IMR-90 (cell line): ENCODE data around the gene PUM2. TPM values are rescaled to one million over a fixed set of nuclear protein-coding genes. Genes with fewer than 3 reads are reported as not detected.

Experiments
- ATAC-seq: fragments of 200-7000 bp; cut with Tn5 transposase; 2 replicates; pipeline ENCODE4 v1.9.1; 2020; ENCODE audit warnings: low read depth, mild to moderate bottlenecking, moderate library complexity
- BruUV-seq: library from RNA; stranded (reverse); fragments of 400-500 nt; replicated peaks from 2 replicates; lab custom pipeline; 2021; lab: Mats Ljungman, UMichigan
- CTCF ChIA-PET: fragments of 300-600 bp; formaldehyde crosslinking; extraction: SDS; loops from one replicate; lab custom pipeline; 2021; ENCODE audit warnings: antibody characterized with exemption; lab: Yijun Ruan, JAX
- POLR2A ChIA-PET: fragments of 300-600 bp; sonication (Branson Sonifier 250); formaldehyde crosslinking; loops from one replicate; lab custom pipeline; 2022; ENCODE audit warnings: antibody characterized with exemption; ENCODE audit not compliant: unreplicated experiment; lab: Charles Lee
- DNase-seq: peaks from one replicate; pipeline ENCODE4 v3.0.0; 2013
- H2AFZ ChIP-seq: replicated peaks from 2 replicates; pipeline ENCODE3; 2013; ENCODE audit warnings: low read length, mild to moderate bottlenecking; ENCODE audit not compliant: poor library complexity
- H2AK5ac ChIP-seq: 2 replicates; pipeline ENCODE4 v1.6.1; 2013; ENCODE audit warnings: low read depth, low read length, inconsistent platforms
- H2AK9ac ChIP-seq: replicated peaks from 2 replicates; pipeline ENCODE3; 2013; ENCODE audit warnings: mild to moderate bottlenecking, low read depth, low read length, moderate library complexity; ENCODE audit not compliant: poor library complexity
- H2BK120ac ChIP-seq: 2 replicates; pipeline ENCODE4 v1.6.1; 2013; ENCODE audit warnings: low read depth, low read length, inconsistent platforms
- H2BK15ac ChIP-seq: 3 replicates; pipeline ENCODE4 v1.6.1; 2013; ENCODE audit warnings: low read depth, low read length, inconsistent platforms
- H2BK20ac ChIP-seq: 2 replicates; pipeline ENCODE4 v1.6.1; 2013; ENCODE audit warnings: low read depth, mild to moderate bottlenecking, inconsistent platforms, low read length, moderate library complexity
- H2BK5ac ChIP-seq: 2 replicates; pipeline ENCODE4 v1.6.1; 2013; ENCODE audit warnings: mild to moderate bottlenecking, low read depth, low read length, inconsistent platforms; ENCODE audit not compliant: poor library complexity, severe bottlenecking
- H3K14ac ChIP-seq: replicated peaks from 2 replicates; pipeline ENCODE4 v1.6.1; 2013; ENCODE audit warnings: low read depth, low read length, inconsistent platforms
- H3K18ac ChIP-seq: 2 replicates; pipeline ENCODE4 v1.6.1; 2013; ENCODE audit warnings: low read depth, low read length, control low read depth
- H3K23ac ChIP-seq: 2 replicates; pipeline ENCODE4 v1.6.1; 2013; ENCODE audit warnings: low read depth, low read length, inconsistent platforms
- H3K27ac ChIP-seq: 2 replicates; pipeline ENCODE4 v1.5.1; 2013; ENCODE audit warnings: mild to moderate bottlenecking, control low read depth, low read length; ENCODE audit not compliant: insufficient read depth
- H3K27me3 ChIP-seq: 2 replicates; pipeline ENCODE4 v1.6.1; 2013; ENCODE audit warnings: low read length; ENCODE audit not compliant: control insufficient read depth, insufficient read depth
- H3K36me3 ChIP-seq: 2 replicates; pipeline ENCODE4 v1.6.1; 2013; ENCODE audit warnings: low read length, mixed read lengths; ENCODE audit not compliant: control insufficient read depth, insufficient read depth
- H3K4ac ChIP-seq: 2 replicates; pipeline ENCODE4 v1.6.1; 2013; ENCODE audit warnings: low read depth, low read length, inconsistent platforms
- H3K4me1 ChIP-seq: 2 replicates; pipeline ENCODE4 v1.6.1; 2013; ENCODE audit warnings: low read length, mixed read lengths; ENCODE audit not compliant: control insufficient read depth, insufficient read depth
- H3K4me2 ChIP-seq: 2 replicates; pipeline ENCODE4 v1.6.1; 2013; ENCODE audit warnings: low read depth, mild to moderate bottlenecking, control low read depth, low read length, moderate library complexity
- H3K4me3 ChIP-seq: 2 replicates; pipeline ENCODE4 v1.5.1; 2013; ENCODE audit warnings: low read depth, mild to moderate bottlenecking, control low read depth, low read length, moderate library complexity; ENCODE audit not compliant: insufficient read depth
- H3K56ac ChIP-seq: 2 replicates; pipeline ENCODE4 v1.6.1; 2013; ENCODE audit warnings: low read length, inconsistent platforms; ENCODE audit not compliant: insufficient read depth; ENCODE audit errors: extremely low read depth
- H3K79me1 ChIP-seq, 2 experiments: 2 replicates each; pipeline ENCODE4 v1.6.1; 2013; ENCODE audit warnings: low read length in 2 of 2, inconsistent platforms in 1 of 2, low read depth in 1 of 2
- H3K9ac ChIP-seq: 2 replicates; pipeline ENCODE4 v1.6.1; 2013; ENCODE audit warnings: low read depth, low read length, control low read depth
- H3K9me1 ChIP-seq: 2 replicates; pipeline ENCODE4 v1.6.1; 2013; ENCODE audit warnings: low read length, inconsistent platforms; ENCODE audit not compliant: insufficient read depth
- H3K9me3 ChIP-seq: 2 replicates; pipeline ENCODE4 v1.6.1; 2013; ENCODE audit warnings: low read length; ENCODE audit not compliant: control insufficient read depth, insufficient read depth
- H4K20me1 ChIP-seq: 2 replicates; pipeline ENCODE4 v1.6.1; 2013; ENCODE audit warnings: low read length, inconsistent platforms; ENCODE audit not compliant: insufficient read depth
- H4K5ac ChIP-seq: 2 replicates; pipeline ENCODE4 v1.6.1; 2013; ENCODE audit warnings: mild to moderate bottlenecking, low read depth, low read length, control low read depth
- H4K8ac ChIP-seq, 2 experiments: 2 replicates each; pipeline ENCODE4 v1.6.1; 2013; ENCODE audit warnings: low read depth in 2 of 2, low read length in 2 of 2, control low read depth in 1 of 2, inconsistent platforms in 1 of 2
- H4K91ac ChIP-seq: 2 replicates; pipeline ENCODE4 v1.6.1; 2013; ENCODE audit warnings: low read depth, low read length, inconsistent platforms; ENCODE audit not compliant: insufficient read depth
- BHLHE40 ChIP-seq: fragments of 150-350 bp; IDR thresholded peaks from 2 replicates; pipeline ENCODE4 v1.6.1; 2016; ENCODE audit warnings: mild to moderate bottlenecking, low read depth, low read length
- CEBPB ChIP-seq: IDR thresholded peaks from 2 replicates; pipeline ENCODE4 v1.6.1; 2012; ENCODE audit warnings: low read depth, low read length, improper control_type of control experiment
- CHD1 ChIP-seq: IDR thresholded peaks from 2 replicates; pipeline ENCODE4 v1.6.1; 2012; ENCODE audit warnings: low read depth, low read length, improper control_type of control experiment
- FOS ChIP-seq: fragments of 150-350 bp; IDR thresholded peaks from 2 replicates; pipeline ENCODE4 v1.6.1; 2016; ENCODE audit warnings: low read depth, low read length
- MXI1 ChIP-seq: IDR thresholded peaks from 2 replicates; pipeline ENCODE4 v1.6.1; 2012; ENCODE audit warnings: low read depth, mild to moderate bottlenecking, low read length, moderate library complexity, borderline replicate concordance
- POLR2A ChIP-seq: IDR thresholded peaks from 2 replicates; pipeline ENCODE4 v1.6.1; 2012; ENCODE audit warnings: mild to moderate bottlenecking, low read depth, low read length
- RAD21 ChIP-seq: IDR thresholded peaks from 2 replicates; pipeline ENCODE4 v1.6.1; 2012; ENCODE audit warnings: low read length, improper control_type of control experiment
- RCOR1 ChIP-seq: IDR thresholded peaks from 2 replicates; pipeline ENCODE4 v1.6.1; 2012; ENCODE audit warnings: mild to moderate bottlenecking, low read length, improper control_type of control experiment; ENCODE audit not compliant: insufficient replicate concordance
- RFX5 ChIP-seq: IDR thresholded peaks from 2 replicates; pipeline ENCODE4 v1.8.0; 2012; ENCODE audit warnings: low read depth, mild to moderate bottlenecking, low read length, moderate library complexity
- SMC3 ChIP-seq: fragments of 150-350 bp; IDR thresholded peaks from 2 replicates; pipeline ENCODE4 v1.6.1; 2016; ENCODE audit warnings: low read depth, mild to moderate bottlenecking, antibody characterized with exemption, low read length, moderate library complexity
- WGBS, 2 experiments: methylation state at CpG; one replicate each; pipeline versions ENCODE4 v1.1.5 to v1.1.7; 2013; ENCODE audit warnings: missing lambda C conversion rate in 2 of 2; ENCODE audit not compliant: insufficient read length in 1 of 2; ENCODE audit errors: extremely low coverage in 2 of 2; 5-methylcytosine and 5-hydroxymethylcytosine counted together
- dilution Hi-C: fragments of 300-500 bp; cut with HindIII; formaldehyde crosslinking; loops from one replicate; pipeline ENCODE4 v1.14.3; 2018; ENCODE audit warnings: low sequenced_read_pairs; ENCODE audit not compliant: unreplicated experiment
- in situ Hi-C: fragments of 300-500 bp; cut with MboI; formaldehyde crosslinking; loops from 3 replicates; pipeline ENCODE4 v1.14.3; 2019; ENCODE audit warnings: low sequenced_read_pairs, inconsistent platforms, mixed read lengths
- intact Hi-C: fragments of 100-400 bp; cut with micrococcal nuclease; formaldehyde crosslinking; loops from 2 replicates; pipeline ENCODE4 v1.10.0; 2022
- polyA plus RNA-seq, 3 experiments: library from polyadenylated mRNA; depleted of rRNA; stranded (reverse); fragments of >200 nt; gene quantifications; 2 replicates each; pipeline ENCODE4 v1.2.3, GENCODE V29; 2012; ENCODE audit warnings: low replicate concordance in 1 of 3
- total RNA-seq: library from RNA; depleted of rRNA; stranded (reverse); fragments of >200 nt; gene quantifications from 2 replicates; pipeline ENCODE4 v1.2.3, GENCODE V29; 2012
- TF ChIP-seq, protein P1 (sequence below): fragments of 150-350 bp; IDR thresholded peaks from 2 replicates; pipeline ENCODE4 v1.6.1; 2016; ENCODE audit warnings: low read depth, mild to moderate bottlenecking, low read length, moderate library complexity, borderline replicate concordance
- TF ChIP-seq, protein P2 (sequence below): fragments of 150-350 bp; IDR thresholded peaks from 2 replicates; pipeline ENCODE4 v1.6.1; 2017; ENCODE audit warnings: mild to moderate bottlenecking, antibody characterized with exemption, low read length, low read depth
- TF ChIP-seq, protein P3 (sequence below): conservative IDR thresholded peaks from 2 replicates; pipeline ENCODE4 v1.5.1; 2012; ENCODE audit warnings: mild to moderate bottlenecking, low read depth, low read length, improper control_type of control experiment

PUM2 gene
- total and polyA plus RNA-seq, 2 of the 4 experiments (the other 2 are of a cell fraction): 18.8 to 38.4 TPM

DNA sequence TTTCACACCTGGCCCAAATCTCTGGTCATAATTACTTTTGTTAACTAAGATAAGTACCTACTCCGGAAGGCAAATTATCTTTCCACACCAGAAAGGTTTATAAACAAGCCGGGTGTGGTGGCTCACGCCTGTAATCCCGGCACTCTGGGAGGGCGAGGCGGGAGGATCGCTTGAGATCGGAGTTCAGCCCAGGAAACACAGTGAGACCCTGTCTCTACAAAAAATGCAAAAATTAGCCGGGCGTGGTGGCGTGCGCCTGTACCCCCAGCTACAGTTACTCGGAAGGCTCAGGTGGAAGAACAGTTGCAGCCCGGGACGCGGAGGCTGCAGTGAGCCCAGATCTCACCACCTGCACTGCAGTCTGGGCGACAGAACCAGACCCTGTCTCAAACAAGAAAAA is 2.1 kb downstream of the PUM2 start:
- DNase-seq (no peak), ATAC-seq (no peak)
- ChIA-PET POLR2A (no interaction called here), CTCF (interaction anchor here (0.6 to 2.0 kb wide), 3 partner anchors 19 to 58 kb away, joined by 3 to 5 read pairs (median 5); no protein-coding TSS in a partner anchor)
- peaks cover 11% of the 10 kb centered on the region for H3K4me1 ChIP-seq
- no peak overlapping the region for H2AK9ac ChIP-seq
- peaks cover 0 to 49% of the 10 kb centered on the region in 2 experiments; a peak in 3 of 4 replicates for H3K79me1 ChIP-seq
- H4K91ac ChIP-seq: no peak overlapping the region
- dilution Hi-C loops (no loop called here), intact Hi-C loops (no loop called here), in situ Hi-C loops (no loop called here)
- no peak overlapping the region for H4K8ac ChIP-seq
- H3K4me3 ChIP-seq: no peak overlapping the region
- TF ChIP-seq BHLHE40 (no peak), SMC3 (no peak), RFX5 (no peak), CHD1 (no peak), RAD21 (no peak), POLR2A (no peak), CEBPB (no peak), RCOR1 (no peak), FOS (no peak), MXI1 (no peak)
- TF ChIP-seq, protein P1, sequence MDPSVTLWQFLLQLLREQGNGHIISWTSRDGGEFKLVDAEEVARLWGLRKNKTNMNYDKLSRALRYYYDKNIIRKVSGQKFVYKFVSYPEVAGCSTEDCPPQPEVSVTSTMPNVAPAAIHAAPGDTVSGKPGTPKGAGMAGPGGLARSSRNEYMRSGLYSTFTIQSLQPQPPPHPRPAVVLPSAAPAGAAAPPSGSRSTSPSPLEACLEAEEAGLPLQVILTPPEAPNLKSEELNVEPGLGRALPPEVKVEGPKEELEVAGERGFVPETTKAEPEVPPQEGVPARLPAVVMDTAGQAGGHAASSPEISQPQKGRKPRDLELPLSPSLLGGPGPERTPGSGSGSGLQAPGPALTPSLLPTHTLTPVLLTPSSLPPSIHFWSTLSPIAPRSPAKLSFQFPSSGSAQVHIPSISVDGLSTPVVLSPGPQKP: no peak
- TF ChIP-seq, protein P2, sequence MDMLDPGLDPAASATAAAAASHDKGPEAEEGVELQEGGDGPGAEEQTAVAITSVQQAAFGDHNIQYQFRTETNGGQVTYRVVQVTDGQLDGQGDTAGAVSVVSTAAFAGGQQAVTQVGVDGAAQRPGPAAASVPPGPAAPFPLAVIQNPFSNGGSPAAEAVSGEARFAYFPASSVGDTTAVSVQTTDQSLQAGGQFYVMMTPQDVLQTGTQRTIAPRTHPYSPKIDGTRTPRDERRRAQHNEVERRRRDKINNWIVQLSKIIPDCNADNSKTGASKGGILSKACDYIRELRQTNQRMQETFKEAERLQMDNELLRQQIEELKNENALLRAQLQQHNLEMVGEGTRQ: no peak
- TF ChIP-seq, protein P3, sequence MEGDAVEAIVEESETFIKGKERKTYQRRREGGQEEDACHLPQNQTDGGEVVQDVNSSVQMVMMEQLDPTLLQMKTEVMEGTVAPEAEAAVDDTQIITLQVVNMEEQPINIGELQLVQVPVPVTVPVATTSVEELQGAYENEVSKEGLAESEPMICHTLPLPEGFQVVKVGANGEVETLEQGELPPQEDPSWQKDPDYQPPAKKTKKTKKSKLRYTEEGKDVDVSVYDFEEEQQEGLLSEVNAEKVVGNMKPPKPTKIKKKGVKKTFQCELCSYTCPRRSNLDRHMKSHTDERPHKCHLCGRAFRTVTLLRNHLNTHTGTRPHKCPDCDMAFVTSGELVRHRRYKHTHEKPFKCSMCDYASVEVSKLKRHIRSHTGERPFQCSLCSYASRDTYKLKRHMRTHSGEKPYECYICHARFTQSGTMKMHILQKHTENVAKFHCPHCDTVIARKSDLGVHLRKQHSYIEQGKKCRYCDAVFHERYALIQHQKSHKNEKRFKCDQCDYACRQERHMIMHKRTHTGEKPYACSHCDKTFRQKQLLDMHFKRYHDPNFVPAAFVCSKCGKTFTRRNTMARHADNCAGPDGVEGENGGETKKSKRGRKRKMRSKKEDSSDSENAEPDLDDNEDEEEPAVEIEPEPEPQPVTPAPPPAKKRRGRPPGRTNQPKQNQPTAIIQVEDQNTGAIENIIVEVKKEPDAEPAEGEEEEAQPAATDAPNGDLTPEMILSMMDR: no peak
- no peak overlapping the region for H3K23ac ChIP-seq
- H3K4me2 ChIP-seq: peak overlapping the region; percentile 1; the same call in 1 of the 2 replicates
- H2BK15ac ChIP-seq: no peak overlapping the region
- H4K20me1 ChIP-seq: peaks cover 66% of the 10 kb centered on the region
- BruUV-seq: TSS peak; percentile 31
- no peaks in the 10 kb centered on the region for H3K27me3 ChIP-seq
- no peak overlapping the region for H3K4ac ChIP-seq
- no peak overlapping the region for H2AK5ac ChIP-seq
- H3K9me1 ChIP-seq: peaks cover 19% of the 10 kb centered on the region
- H2BK120ac ChIP-seq: no peak overlapping the region
- no peak overlapping the region for H3K27ac ChIP-seq
- H3K14ac ChIP-seq: no peak overlapping the region
- no peak overlapping the region for H3K56ac ChIP-seq
- no peak overlapping the region for H2BK5ac ChIP-seq
- no peaks in the 10 kb centered on the region for H3K9me3 ChIP-seq
- no peak overlapping the region for H2AFZ ChIP-seq
- H3K9ac ChIP-seq: no peak overlapping the region
- H3K36me3 ChIP-seq: peaks cover 3% of the 10 kb centered on the region
- H2BK20ac ChIP-seq: no peak overlapping the region
- H3K18ac ChIP-seq: no peak overlapping the region
- H4K5ac ChIP-seq: no peak overlapping the region
- WGBS, 2 experiments: 76% methylated on average over 7 of the region's 17 CpGs; no CpG with 5 or more reads in 1 of the 2 experiments
